ENCODE measurements around the gene USB1.

DNA sequence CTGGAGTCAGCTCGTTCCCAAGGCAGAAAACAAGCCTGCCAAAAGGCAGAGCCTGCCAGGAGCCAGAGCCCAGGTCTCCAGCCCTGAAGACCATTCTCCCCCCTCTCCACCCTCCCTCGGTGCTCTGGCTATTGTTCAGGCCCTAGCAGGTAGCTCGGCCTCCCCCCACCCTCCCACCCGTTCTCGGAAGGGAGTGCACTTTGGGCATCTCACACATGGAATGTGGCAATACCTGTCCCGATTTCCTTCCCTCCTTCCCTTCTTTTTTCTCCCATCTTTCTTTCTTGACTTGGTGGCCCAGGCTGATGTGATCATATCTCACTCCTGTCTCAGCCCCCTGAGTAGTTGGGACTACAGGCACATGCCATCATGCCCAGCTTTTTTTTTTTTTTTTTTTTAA, 42.7 kb upstream of the USB1 start:
- TF ChIP-seq POLR2AphosphoS5 (IDR thresholded peaks at IDR 0.05) (no peak), CTCF (IDR thresholded peaks at IDR 0.05) (no peak)

Measured in gastroesophageal sphincter (tissue), 3 donors.